Urothelium cell line (cell line): ENCODE measurements around the gene PRKAG2.

ENCODE experiments used
- DNase-seq: peaks from one replicate; pipeline ENCODE4 v3.0.0; 2011; ENCODE audit warnings: low spot score, mixed read lengths
- FAIRE-seq: peaks from 2 replicates; lab custom pipeline; 2011; peaks lifted over from hg19 to GRCh38; lab: Jason Lieb, UNC

Gene PRKAG2

DNA sequence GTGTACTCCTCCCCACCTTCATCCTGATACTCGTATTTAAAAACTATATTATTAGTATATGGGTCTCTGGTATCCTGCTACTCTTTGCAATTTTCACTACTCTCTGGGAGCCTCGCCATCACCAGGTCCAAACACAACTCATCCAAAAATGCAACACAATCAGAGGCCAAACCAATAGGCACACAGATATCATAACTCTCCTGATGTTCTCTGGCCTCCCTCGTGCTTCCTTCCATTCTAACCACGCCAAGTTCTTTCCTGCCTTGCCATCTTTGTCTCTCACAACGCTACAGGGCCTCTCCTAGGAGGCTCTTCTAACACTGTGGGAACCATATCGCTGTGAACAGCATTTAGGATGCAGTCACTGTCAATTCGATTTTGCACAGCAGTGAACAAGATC, 364.6 kb downstream of the PRKAG2 start:
- DNase-seq: no peak
- no peak for FAIRE-seq

DNA sequence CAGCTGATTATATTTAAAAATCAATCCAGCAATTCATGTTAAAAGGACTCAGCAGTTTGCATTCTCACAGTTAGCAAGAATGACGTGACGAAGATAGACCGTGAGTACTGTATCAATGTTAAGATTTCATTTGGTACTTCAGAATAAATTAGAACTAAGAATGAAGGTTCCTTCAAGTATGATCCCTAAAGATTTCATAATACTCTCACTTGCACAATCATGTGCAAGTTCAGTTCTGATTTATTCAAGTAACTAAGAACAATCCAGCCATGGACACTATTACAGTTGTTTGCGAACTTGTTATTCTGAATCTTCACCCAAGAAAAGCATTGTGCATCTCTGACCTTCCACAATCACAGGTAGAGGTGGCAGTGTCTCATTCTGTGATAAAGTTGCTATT, 365.0 kb downstream of the PRKAG2 start:
- FAIRE-seq: no peak
- no peak for DNase-seq

DNA sequence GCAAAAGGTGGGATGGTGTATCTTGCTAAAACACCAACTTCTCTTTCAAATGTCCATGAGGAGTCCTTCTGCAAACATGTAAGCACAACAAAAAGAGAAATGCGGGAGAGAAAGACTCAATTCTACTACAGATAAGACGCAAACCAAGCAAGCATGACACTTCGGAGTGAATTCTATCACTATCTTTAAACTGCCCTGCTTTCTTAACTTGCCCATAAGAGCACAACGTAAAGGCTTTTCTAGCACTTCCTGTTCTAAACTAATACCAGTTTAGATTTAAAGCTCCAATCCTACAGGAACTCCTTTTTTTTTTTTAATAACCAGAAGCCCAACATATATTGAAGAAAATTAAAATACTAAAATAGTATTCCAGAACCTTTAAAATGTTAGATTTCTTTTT, 365.6 kb downstream of the PRKAG2 start:
- DNase-seq (no peak), FAIRE-seq (no peak)

DNA sequence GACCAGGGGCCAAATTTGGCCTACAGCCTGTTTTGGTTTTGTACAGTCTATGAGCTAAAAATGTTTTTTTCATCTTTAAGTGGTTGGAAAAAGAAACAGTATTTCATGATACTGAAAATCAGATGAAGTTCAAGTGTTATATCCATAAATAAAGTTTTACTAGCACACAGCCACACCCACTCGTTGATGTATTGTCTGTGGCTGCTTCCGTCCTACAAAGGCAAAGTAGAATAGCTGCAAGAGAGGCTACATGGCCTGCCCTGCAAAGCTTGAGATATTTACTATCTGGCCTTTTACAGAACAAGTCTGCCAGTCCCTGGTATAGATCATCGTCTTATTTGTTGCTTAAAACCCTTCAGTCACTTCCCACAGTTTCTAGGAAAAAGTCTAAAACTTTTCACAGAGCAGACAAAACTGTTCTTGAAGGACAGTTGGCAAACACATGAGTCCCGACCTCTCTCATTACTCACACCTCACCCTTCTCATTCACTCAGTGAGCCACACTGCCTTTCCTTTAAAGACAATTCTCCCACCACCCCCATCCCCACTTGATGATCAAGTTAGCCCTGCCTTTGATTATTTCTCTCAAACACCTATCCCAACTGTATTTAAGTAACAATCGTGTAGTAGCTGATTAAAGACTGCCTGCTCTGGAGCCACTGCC, 367.1 kb downstream of the PRKAG2 start:
- no peak for FAIRE-seq
- DNase-seq: no peak

DNA sequence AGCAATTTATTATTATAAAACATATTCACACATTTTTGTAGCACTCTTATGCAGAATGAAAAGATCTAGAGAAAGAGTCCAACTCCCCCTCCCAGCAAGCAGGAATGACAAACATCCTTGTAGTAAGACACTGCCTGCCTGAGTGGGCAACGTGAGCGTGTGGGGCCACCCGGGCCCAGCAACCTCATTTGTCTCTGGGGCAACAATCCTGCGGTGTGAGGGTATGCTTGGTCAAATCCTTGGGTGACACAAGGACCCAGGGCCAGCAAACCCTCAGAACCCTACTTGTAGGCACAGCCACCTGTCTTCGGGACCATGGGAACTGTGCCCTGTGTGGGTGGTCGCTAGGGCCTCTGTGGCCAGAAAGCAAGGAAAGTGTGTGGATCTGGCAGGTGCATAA, 367.9 kb downstream of the PRKAG2 start:
- DNase-seq: no peak
- FAIRE-seq: no peak

DNA sequence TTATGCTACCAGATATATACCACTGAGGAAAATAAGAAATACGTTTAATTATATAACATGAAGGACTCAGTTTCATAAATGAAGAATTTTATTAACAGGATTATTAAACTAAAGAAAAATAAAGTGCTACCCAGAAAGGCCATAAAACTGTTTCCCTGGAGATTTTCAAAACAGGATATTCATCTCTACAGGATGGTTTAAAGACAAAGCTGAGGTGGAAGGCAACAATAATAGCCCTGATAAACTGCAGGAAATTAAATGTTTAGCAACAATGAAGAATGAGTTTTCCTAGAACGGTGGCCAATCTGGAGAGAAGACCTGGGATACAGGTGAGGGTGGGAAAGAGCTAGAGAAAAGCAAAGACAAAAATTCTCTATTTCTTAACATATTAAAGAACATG, 369.1 kb downstream of the PRKAG2 start:
- DNase-seq (no peak), FAIRE-seq (no peak)

DNA sequence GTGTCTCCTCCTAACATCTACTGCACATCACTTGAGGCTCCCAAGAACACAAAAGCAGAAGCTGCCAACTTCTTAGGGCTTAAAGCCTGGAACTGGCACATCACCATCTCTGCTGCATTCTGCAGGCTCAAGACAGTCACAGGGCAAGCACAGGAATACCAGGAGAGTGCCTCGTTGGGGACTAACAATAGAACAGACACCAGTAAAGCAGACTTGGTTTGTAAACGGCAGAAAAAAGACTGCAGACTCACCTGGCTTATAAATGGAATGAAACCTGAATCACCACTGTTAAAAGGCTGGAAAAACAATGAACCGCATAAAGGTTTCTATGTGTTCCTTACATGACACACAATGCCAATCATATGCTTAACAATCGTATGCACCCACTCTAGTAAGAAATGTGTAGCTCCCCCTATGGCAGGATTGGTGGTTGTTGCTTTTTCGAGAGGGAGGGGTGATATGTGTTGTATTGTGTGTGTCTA, 370.0 kb downstream of the PRKAG2 start:
- no peak for FAIRE-seq
- DNase-seq: no peak
